Measurements from ENCODE around the gene SHISAL2A. TPM values are rescaled to one million over a fixed set of nuclear protein-coding genes. Genes with fewer than 3 reads are reported as not detected.

Gene SHISAL2A
- total and polyA plus RNA-seq, 10 of the 15 experiments (the other 5 are each of a cell fraction or from before 2014, with no cell fraction given): 0.18 to 0.67 (median 0.45) TPM

DNA sequence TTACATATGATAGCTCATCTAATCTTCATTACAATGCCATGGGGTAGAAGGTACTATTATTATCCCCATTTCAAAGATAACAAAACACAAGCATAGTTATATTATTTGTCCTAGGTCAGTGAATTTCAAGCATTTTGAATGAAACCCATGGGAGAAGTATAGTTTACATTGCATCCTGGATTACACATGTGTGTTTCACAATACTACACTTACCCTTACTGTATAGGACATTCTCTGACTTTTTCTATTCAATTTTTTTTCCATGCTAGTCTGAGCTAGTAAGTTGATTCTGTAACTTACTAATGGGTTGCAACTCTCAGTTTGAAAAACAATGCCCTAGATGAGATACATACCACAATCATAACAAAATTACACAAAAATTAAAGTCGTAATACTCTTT lies 39.5 kb upstream of the SHISAL2A start:
- SMC1A ChIA-PET (ENCODE audit: uncharacterized antibody, unreplicated experiment): interaction anchor here (1.0 to 1.7 kb wide), 6 partner anchors 8 to 42 kb away, joined by 3 to 13 read pairs (median 4); partner anchors contain the start of gene TUT4
- Histone ChIP-seq H4K20me1 (ENCODE audit: control insufficient read depth, insufficient read depth) (no peaks in the 10 kb centered on the region), H3K79me2 (ENCODE audit: control insufficient read depth, insufficient read depth, low read length) (no peaks in the 10 kb centered on the region), H3K36me3 (ENCODE audit: control insufficient read depth in 2 of 2, insufficient read depth in 2 of 2, low read length in 1 of 2) (no peaks in the 10 kb centered on the region), H3K4me3 (no peak overlapping the region), H3K4me1 (ENCODE audit: control insufficient read depth, insufficient read depth, low read length) (no peaks in the 10 kb centered on the region; the same call in 1 of the 2 replicates), H3K9ac (ENCODE audit: control insufficient read depth, insufficient read depth, low read length) (no peak overlapping the region), H2AFZ (ENCODE audit: control insufficient read depth, low read depth, low read length) (no peak overlapping the region), H3K27me3 (replicated peaks in 1 of 2; ENCODE audit: control insufficient read depth in 2 of 2, insufficient read depth in 2 of 2, low read length in 1 of 2) (no peaks in the 10 kb centered on the region; a peak in 2 of 4 replicates), H3K27ac (ENCODE audit: control insufficient read depth, insufficient read depth) (no peak overlapping the region), H3K9me3 (replicated peaks; ENCODE audit: control insufficient read depth, insufficient read depth, low read length) (no peaks in the 10 kb centered on the region), H3K4me2 (ENCODE audit: control insufficient read depth, insufficient read depth) (no peak overlapping the region)
- BruUV-seq (replicated peaks): no TSS peak
- POLR2A ChIA-PET: interaction anchor here (0.6 to 1.7 kb wide), 3 partner anchors 8 to 76 kb away, joined by 5 to 8 read pairs (median 6); partner anchors contain the start of genes GPX7 and TUT4
- in situ Hi-C loops (cut with MboI): no loop called here
- RAD21 ChIA-PET (ENCODE audit: unreplicated experiment): interaction anchor here (0.7 to 1.4 kb wide), 4 partner anchors 12 to 190 kb away, joined by 3 to 4 read pairs (median 4); no protein-coding TSS in a partner anchor
- 33% methylated on average over 1 of the region's 1 CpG for WGBS (ENCODE audit: insufficient coverage, insufficient replicate concordance, low lambda C conversion rate, missing lambda C conversion rate)
- DNase-seq (ENCODE audit: low read depth, low spot score) (no peak), ATAC-seq (no peak), FAIRE-seq (no peak)
- intact Hi-C loops (cut with micrococcal nuclease; ENCODE audit: unreplicated experiment): no loop called here
- CTCF ChIA-PET: interaction anchor here (0.6 to 1.6 kb wide), 5 partner anchors 11 to 93 kb away, joined by 3 to 6 read pairs (median 4); no protein-coding TSS in a partner anchor
- no peak for TF ChIP-seq PRDM15 (CRISPR knock-in tag; IDR thresholded peaks at IDR 0.05)
- no peak for TF ChIP-seq RAD21 (IDR thresholded peaks at IDR 0.05; ENCODE audit: insufficient read depth, low read depth, low read length)
- TF ChIP-seq ZNF384 (IDR thresholded peaks at IDR 0.05; ENCODE audit: borderline replicate concordance, low read depth, low read length): no peak
- no peak for TF ChIP-seq MYC (IDR thresholded peaks at IDR 0.05; ENCODE audit: insufficient read depth, insufficient read length, insufficient replicate concordance, low read length, severe bottlenecking)
- no peak for TF ChIP-seq FOS (IDR thresholded peaks at IDR 0.05; ENCODE audit: borderline replicate concordance, extremely low read depth, insufficient read length)
- TF ChIP-seq ZNF622 (IDR thresholded peaks at IDR 0.05): no peak
- no peak for TF ChIP-seq CHD2 (IDR thresholded peaks at IDR 0.05; ENCODE audit: borderline replicate concordance, low read depth, low read length)
- TF ChIP-seq, protein P1, sequence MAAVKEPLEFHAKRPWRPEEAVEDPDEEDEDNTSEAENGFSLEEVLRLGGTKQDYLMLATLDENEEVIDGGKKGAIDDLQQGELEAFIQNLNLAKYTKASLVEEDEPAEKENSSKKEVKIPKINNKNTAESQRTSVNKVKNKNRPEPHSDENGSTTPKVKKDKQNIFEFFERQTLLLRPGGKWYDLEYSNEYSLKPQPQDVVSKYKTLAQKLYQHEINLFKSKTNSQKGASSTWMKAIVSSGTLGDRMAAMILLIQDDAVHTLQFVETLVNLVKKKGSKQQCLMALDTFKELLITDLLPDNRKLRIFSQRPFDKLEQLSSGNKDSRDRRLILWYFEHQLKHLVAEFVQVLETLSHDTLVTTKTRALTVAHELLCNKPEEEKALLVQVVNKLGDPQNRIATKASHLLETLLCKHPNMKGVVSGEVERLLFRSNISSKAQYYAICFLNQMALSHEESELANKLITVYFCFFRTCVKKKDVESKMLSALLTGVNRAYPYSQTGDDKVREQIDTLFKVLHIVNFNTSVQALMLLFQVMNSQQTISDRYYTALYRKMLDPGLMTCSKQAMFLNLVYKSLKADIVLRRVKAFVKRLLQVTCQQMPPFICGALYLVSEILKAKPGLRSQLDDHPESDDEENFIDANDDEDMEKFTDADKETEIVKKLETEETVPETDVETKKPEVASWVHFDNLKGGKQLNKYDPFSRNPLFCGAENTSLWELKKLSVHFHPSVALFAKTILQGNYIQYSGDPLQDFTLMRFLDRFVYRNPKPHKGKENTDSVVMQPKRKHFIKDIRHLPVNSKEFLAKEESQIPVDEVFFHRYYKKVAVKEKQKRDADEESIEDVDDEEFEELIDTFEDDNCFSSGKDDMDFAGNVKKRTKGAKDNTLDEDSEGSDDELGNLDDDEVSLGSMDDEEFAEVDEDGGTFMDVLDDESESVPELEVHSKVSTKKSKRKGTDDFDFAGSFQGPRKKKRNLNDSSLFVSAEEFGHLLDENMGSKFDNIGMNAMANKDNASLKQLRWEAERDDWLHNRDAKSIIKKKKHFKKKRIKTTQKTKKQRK (IDR thresholded peaks at IDR 0.05; ENCODE audit: low read depth, low read length): no peak
- no peak for TF ChIP-seq ZBED1 (IDR thresholded peaks at IDR 0.05; ENCODE audit: borderline replicate concordance)
- no peak for TF ChIP-seq RBBP5 (conservative IDR thresholded peaks at IDR 0.05)
- TF ChIP-seq SUZ12 (IDR thresholded peaks at IDR 0.05; ENCODE audit: unreplicated experiment): no peak
- no peak for TF ChIP-seq RAD51 (IDR thresholded peaks at IDR 0.05)
- no peak for TF ChIP-seq NR2C1 (IDR thresholded peaks at IDR 0.05)
